HEK293T (cell line): ENCODE data around the gene GAST.

Experiments
- CTCF ChIA-PET: fragments of 350-600 bp; formaldehyde crosslinking; extraction: SDS; loops from one replicate; lab custom pipeline; 2021; ENCODE audit warnings: antibody characterized with exemption, inconsistent platforms; lab: Yijun Ruan, JAX
- POLR2A ChIA-PET: fragments of 350-600 bp; formaldehyde crosslinking; extraction: SDS; loops from one replicate; lab custom pipeline; 2020; ENCODE audit warnings: antibody characterized with exemption, inconsistent platforms; lab: Yijun Ruan, JAX
- DNase-seq: peaks from one replicate; pipeline ENCODE4 v3.0.0; 2012; ENCODE audit warnings: mixed read lengths; ENCODE audit errors: extremely low spot score
- ARNT ChIP-seq: fragments of 450-650 bp; IDR thresholded peaks from 2 replicates; pipeline ENCODE4 v1.6.1; 2017; ENCODE audit warnings: mild to moderate bottlenecking
- BHLHE40 ChIP-seq: fragments of 450-650 bp; IDR thresholded peaks from 2 replicates; pipeline ENCODE4 v1.6.1; 2016; ENCODE audit warnings: mild to moderate bottlenecking, moderate library complexity, borderline replicate concordance
- CTBP1 ChIP-seq: fragments of 450-650 bp; IDR thresholded peaks from 2 replicates; pipeline ENCODE4 v1.6.1; 2016; ENCODE audit warnings: borderline replicate concordance
- ELF4 ChIP-seq: fragments of 450-650 bp; IDR thresholded peaks from 2 replicates; pipeline ENCODE4 v1.6.1; 2017; ENCODE audit warnings: antibody characterized with exemption
- FOXA1 ChIP-seq: fragments of 450-650 bp; IDR thresholded peaks from 2 replicates; pipeline ENCODE4 v1.6.1; 2016; ENCODE audit warnings: mild to moderate bottlenecking
- FOXK2 ChIP-seq: fragments of 450-650 bp; IDR thresholded peaks from 2 replicates; pipeline ENCODE4 v1.6.1; 2016; ENCODE audit warnings: mild to moderate bottlenecking
- FOXM1 ChIP-seq: fragments of 450-650 bp; IDR thresholded peaks from 2 replicates; pipeline ENCODE4 v1.6.1; 2017; ENCODE audit warnings: mild to moderate bottlenecking, borderline replicate concordance
- HDGF ChIP-seq: fragments of 450-650 bp; IDR thresholded peaks from 2 replicates; pipeline ENCODE4 v1.6.1; 2017; ENCODE audit warnings: antibody characterized with exemption, borderline replicate concordance
- L3MBTL2 ChIP-seq: fragments of 450-650 bp; conservative IDR thresholded peaks from 2 replicates; pipeline ENCODE4 v1.6.1; 2016; ENCODE audit warnings: mild to moderate bottlenecking
- LEF1 ChIP-seq: fragments of 450-650 bp; IDR thresholded peaks from 2 replicates; pipeline ENCODE4 v1.6.1; 2017; ENCODE audit warnings: mild to moderate bottlenecking, borderline replicate concordance
- NFRKB ChIP-seq: fragments of 450-650 bp; IDR thresholded peaks from 2 replicates; pipeline ENCODE4 v1.6.1; 2016; ENCODE audit warnings: mild to moderate bottlenecking, moderate library complexity
- SP1 ChIP-seq: fragments of 450-650 bp; IDR thresholded peaks from 2 replicates; pipeline ENCODE4 v1.6.1; 2017
- SUZ12 ChIP-seq: fragments of 450-650 bp; IDR thresholded peaks from 2 replicates; pipeline ENCODE4 v1.6.1; 2016; ENCODE audit warnings: mild to moderate bottlenecking
- TARDBP ChIP-seq: fragments of 450-650 bp; IDR thresholded peaks from 2 replicates; pipeline ENCODE4 v1.6.1; 2016
- ZNF384 ChIP-seq: fragments of 450-650 bp; IDR thresholded peaks from 2 replicates; pipeline ENCODE4 v1.6.1; 2016
- TF ChIP-seq, protein P1 (sequence below): fragments of 450-650 bp; IDR thresholded peaks from 2 replicates; pipeline ENCODE4 v1.6.1; 2016

Gene GAST

DNA sequence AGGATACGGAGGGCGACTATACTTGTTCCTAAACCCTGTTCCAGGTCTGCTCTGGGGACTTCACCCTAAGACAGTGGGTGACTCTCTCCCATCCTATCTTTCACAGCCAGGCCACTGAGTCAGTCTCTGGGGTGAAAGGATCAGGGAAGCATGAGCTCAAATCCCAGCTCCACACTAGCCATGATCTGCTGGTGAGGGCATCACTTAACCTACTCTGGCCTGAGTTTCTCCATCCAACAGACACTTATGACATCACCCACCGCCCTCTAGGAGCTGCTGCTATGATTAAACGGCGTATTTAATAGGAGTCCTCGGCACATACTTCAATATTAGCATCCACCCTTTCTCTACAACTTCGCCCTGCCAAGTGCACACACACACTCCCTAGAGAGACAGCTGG lies 10.1 kb downstream of the GAST start:
- POLR2A ChIA-PET: interaction anchor here (1.6 to 5.7 kb wide), 2 partner anchors 9 to 32 kb away, joined by 3 to 50 read pairs; partner anchors contain the start of gene EIF1
- no peak for DNase-seq

DNA sequence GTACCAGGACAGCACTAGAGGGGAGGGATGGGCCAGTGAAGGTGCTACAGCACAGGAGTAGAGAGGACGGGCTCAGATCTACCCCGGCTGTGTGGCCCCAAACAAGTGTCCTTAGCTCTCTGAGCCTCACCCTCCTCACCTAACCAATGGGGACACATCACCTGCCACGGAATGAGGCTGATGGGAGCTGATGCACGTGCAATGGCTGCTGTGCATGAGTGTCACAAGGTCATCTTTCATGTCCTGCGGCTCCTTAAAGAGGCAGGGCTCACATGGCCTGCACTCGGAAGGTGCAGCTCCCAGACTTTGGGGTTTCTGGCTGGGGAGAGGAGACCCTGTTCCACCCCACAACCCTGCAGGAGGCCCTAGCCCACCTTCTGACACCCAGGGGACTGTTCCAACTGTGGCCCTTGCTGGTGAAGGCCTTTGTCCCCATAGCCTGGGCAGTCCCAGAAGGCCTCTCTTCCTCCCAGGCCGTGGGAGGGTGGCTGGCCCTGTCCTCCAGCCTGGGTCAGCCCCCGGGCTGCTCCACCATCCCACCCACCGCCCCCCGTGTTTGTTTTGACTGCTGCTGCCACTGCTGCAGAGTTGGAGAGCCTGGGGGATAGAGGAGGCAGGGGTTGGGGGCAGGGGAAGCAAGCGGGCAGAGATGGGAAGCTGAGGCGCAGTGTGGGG lies 11.8 kb downstream of the GAST start:
- TF ChIP-seq BHLHE40 (no peak), ZNF384 (no peak), FOXA1 (no peak), FOXK2 (no peak), TARDBP (no peak), NFRKB (no peak), L3MBTL2 (no peak), CTBP1 (no peak), LEF1 (no peak), FOXM1 (no peak), ELF4 (no peak), HDGF (no peak), SP1 (no peak), ARNT (no peak), SUZ12 (no peak)
- TF ChIP-seq, protein P1, sequence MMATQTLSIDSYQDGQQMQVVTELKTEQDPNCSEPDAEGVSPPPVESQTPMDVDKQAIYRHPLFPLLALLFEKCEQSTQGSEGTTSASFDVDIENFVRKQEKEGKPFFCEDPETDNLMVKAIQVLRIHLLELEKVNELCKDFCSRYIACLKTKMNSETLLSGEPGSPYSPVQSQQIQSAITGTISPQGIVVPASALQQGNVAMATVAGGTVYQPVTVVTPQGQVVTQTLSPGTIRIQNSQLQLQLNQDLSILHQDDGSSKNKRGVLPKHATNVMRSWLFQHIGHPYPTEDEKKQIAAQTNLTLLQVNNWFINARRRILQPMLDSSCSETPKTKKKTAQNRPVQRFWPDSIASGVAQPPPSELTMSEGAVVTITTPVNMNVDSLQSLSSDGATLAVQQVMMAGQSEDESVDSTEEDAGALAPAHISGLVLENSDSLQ: no peak
- ChIA-PET CTCF (interaction anchor here (0.6 to 1.0 kb wide), 2 partner anchors 16 to 28 kb away, joined by 3 read pairs; no protein-coding TSS in a partner anchor), POLR2A (interaction anchor here (1.6 to 5.7 kb wide), 3 partner anchors 31 to 63 kb away, joined by 4 to 50 read pairs (median 5); partner anchors contain the start of genes EIF1 and JUP)
- DNase-seq: no peak

More for the DNA sequence above, 10.1 kb downstream of the GAST start:
- CTCF ChIA-PET: interaction anchor here (0.9 kb wide), 1 partner anchor 26 kb away, joined by 6 read pairs; no protein-coding TSS in a partner anchor
- TF ChIP-seq TARDBP (no peak), ZNF384 (no peak)

DNA sequence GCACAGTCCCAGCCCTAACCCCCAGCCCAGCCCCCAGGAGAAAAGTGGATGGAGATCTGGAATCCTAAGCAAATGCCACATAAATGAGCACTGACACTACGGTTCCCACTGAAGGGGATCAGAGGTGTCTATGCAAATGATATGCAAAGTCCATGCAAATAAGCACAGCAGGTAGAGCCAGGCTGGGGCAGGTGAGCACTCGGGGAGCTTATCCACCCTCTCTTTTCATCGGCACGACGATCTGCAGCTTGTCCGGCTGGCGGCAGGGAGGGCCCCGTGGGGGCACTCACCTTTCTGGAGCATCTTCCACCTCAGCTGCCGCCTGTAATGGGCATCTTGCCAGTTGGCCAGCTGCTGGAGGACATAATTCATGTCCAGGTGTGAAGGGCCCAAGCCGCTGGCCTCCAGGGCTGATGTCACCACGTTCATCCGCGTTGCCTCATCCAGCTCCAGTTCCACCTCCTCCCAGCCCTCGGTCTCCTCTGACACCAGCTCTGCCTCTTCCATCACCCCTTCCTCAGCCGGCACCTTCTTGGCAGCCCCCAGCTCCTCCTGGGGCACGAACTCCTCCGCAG lies 12.4 kb downstream of the GAST start:
- no peak for DNase-seq
- POLR2A ChIA-PET: interaction anchor here (1.1 to 5.7 kb wide), 4 partner anchors 32 to 88 kb away, joined by 3 to 50 read pairs (median 4); partner anchors contain the start of genes EIF1, FKBP10 and JUP
- CTCF ChIA-PET: interaction anchor here (0.7 kb wide), 1 partner anchor 82 kb away, joined by 3 read pairs; no protein-coding TSS in a partner anchor
- TF ChIP-seq TARDBP (no peak), FOXK2 (no peak), ARNT (no peak), CTBP1 (no peak), SUZ12 (no peak), ZNF384 (no peak), FOXA1 (no peak), ELF4 (no peak), BHLHE40 (no peak), SP1 (no peak), NFRKB (no peak), HDGF (no peak)
- TF ChIP-seq, protein P1: no peak

DNA sequence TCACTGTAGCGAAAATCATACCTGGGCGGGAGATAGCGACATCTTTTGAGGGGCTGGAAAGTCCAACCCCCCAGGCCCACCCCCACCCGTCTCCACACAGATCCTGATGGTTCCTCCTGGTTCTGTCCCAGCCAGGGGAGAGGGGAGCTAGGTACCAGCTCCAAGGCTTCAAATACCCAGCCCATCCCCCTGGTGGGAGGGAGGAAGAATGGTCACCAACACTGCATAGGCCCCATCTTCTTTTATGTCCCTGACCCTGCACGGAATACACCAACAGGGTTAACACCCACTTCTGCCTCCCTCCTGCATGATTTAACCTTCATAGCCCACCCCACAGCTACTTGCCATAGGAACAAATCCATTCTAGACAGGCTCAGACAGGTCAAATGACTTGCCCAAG lies 13.0 kb downstream of the GAST start:
- DNase-seq: no peak

DNA sequence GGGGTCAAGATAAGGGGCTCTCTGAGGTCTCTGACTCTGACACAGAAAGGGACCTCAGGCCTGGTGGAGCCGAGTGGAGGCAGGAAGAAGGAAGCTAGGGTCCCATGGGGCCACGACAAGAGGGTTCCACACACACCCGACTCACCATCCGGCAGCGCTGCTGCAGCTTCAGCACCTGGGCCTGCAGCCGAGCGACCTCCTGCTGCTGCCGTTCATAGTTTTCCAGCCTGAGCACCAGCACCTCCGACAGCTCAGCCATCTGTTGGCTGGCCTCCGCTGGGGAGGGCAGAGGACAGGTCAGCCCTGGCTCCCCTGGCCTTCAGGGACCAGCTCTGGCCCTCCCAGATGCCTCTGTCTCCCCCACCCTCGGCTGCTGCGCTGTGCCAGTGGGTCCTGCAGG lies 15.9 kb downstream of the GAST start:
- ChIA-PET CTCF (interaction anchor here (0.7 to 1.7 kb wide), 2 partner anchors 32 to 61 kb away, joined by 3 to 6 read pairs; no protein-coding TSS in a partner anchor), POLR2A (interaction anchor here (1.6 to 6.7 kb wide), 2 partner anchors 9 to 38 kb away, joined by 4 to 55 read pairs; partner anchors contain the start of gene EIF1)
- TF ChIP-seq L3MBTL2 (no peak), LEF1 (no peak), ELF4 (no peak), ARNT (no peak), TARDBP (no peak)
- no peak for DNase-seq

More for the DNA sequence above, 13.0 kb downstream of the GAST start:
- ChIA-PET CTCF (interaction anchor here (0.7 kb wide), 1 partner anchor 81 kb away, joined by 3 read pairs; no protein-coding TSS in a partner anchor), POLR2A (interaction anchor here (1.1 to 5.7 kb wide), 3 partner anchors 35 to 88 kb away, joined by 3 to 50 read pairs (median 5); partner anchors contain the start of genes EIF1, FKBP10 and JUP)
- no peak for TF ChIP-seq SUZ12
- TF ChIP-seq, protein P1: no peak
- TF ChIP-seq NFRKB: no peak
- no peak for TF ChIP-seq HDGF
- no peak for TF ChIP-seq FOXA1
- no peak for TF ChIP-seq FOXM1
- TF ChIP-seq CTBP1: no peak
- no peak for TF ChIP-seq L3MBTL2

DNA sequence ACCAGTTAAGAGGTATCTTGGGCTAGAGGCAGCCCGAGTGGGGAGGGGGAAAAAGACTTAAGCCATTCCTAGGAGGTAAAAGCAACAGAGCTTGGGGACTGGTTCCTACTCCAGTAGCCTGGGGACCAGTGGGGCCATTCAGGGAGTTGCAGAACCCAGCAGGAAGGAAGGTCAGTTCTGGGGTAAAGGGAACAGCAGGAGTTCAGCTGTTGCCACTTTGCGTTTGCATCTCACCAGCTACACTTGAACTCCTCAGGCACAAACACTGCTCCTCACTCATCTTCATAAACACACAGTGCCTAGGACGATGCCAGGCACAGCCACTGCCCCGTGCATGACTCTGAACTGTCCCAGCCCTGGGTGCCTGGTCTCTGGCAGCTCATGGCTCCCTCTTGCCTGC lies 18.3 kb downstream of the GAST start:
- no peak for TF ChIP-seq SP1
- no peak for TF ChIP-seq HDGF
- TF ChIP-seq LEF1: no peak
- TF ChIP-seq, protein P1: no peak
- TF ChIP-seq NFRKB: no peak
- TF ChIP-seq FOXK2: no peak
- no peak for TF ChIP-seq FOXM1
- TF ChIP-seq CTBP1: no peak
- no peak for TF ChIP-seq ZNF384
- no peak for TF ChIP-seq TARDBP

More for the DNA sequence above, 18.3 kb downstream of the GAST start:
- DNase-seq: no peak
- CTCF ChIA-PET: interaction anchor here (0.7 kb wide), 1 partner anchor 35 kb away, joined by 3 read pairs; no protein-coding TSS in a partner anchor
- POLR2A ChIA-PET: interaction anchor here (1.2 to 6.7 kb wide), 3 partner anchors 8 to 81 kb away, joined by 3 to 55 read pairs (median 5); partner anchors contain the start of genes EIF1 and P3H4
